NCI-H510A treated with DMSO at 0.1 percent for 48 hours (cell line): ENCODE results near the gene LMTK3.

ENCODE experiments used
- DNase-seq: peaks from one replicate; lab custom pipeline; 2025; lab: John Stamatoyannopoulos, UW

The LMTK3 gene

GRCh38 chr19:48444936-48445200 lies 66.8 kb downstream of the LMTK3 start:
- DNase-seq: no peak

- peak; percentile 36 for DNase-seq
Observed at GRCh38 chr19:48444129-48444935, 67.3 kb downstream of the LMTK3 start.

- DNase-seq: no peak
Observed at GRCh38 chr19:48443731-48444128, 67.9 kb downstream of the LMTK3 start.

GRCh38 chr19:48443256-48443655 lies 68.4 kb downstream of the LMTK3 start:
- DNase-seq: no peak

GRCh38 chr19:48442116-48443035 lies 69.3 kb downstream of the LMTK3 start:
- DNase-seq: no peak

GRCh38 chr19:48441360-48442050 lies 70.1 kb downstream of the LMTK3 start:
- DNase-seq: no peak

GRCh38 chr19:48436586-48436985 lies 75.0 kb downstream of the LMTK3 start:
- DNase-seq: no peak
